Activated B cell treated with CpG ODN at 0.5 μM for 24 hours (primary cell): ENCODE results near the gene DENND6B. TPM values are rescaled to one million over a fixed set of nuclear protein-coding genes. Genes with fewer than 3 reads are reported as not detected.

Experiments
- ATAC-seq: fragments of 200-7000 bp; cut with Tn5 transposase; one replicate; pipeline ENCODE4 v1.10.0; 2021; ENCODE audit warnings: low read depth, mild to moderate bottlenecking, moderate library complexity
- CTCF ChIA-PET: fragments of 350-600 bp; sonication (Branson Sonifier 250); formaldehyde crosslinking; loops from one replicate; lab custom pipeline; 2021; ENCODE audit warnings: antibody characterized with exemption; lab: Charles Lee
- POLR2A ChIA-PET: fragments of 350-600 bp; sonication (Branson Sonifier 250); formaldehyde crosslinking; loops from one replicate; lab custom pipeline; 2021; ENCODE audit warnings: antibody characterized with exemption; lab: Charles Lee
- DNase-seq: peaks from one replicate; pipeline ENCODE4 v3.0.0; 2022
- H3K27ac Mint-ChIP-seq: one replicate; pipeline ENCODE4 v1.8.0; 2020; ENCODE audit warnings: mixed read lengths
- H3K27me3 Mint-ChIP-seq: one replicate; pipeline ENCODE4 v1.8.0; 2021; ENCODE audit warnings: mixed read lengths
- H3K36me3 Mint-ChIP-seq: one replicate; pipeline ENCODE4 v1.8.0; 2021; ENCODE audit warnings: low read depth, mixed read lengths
- H3K4me1 Mint-ChIP-seq: one replicate; pipeline ENCODE4 v1.8.0; 2021; ENCODE audit warnings: mixed read lengths
- H3K4me3 Mint-ChIP-seq: one replicate; pipeline ENCODE4 v1.8.0; 2020; ENCODE audit warnings: mild to moderate bottlenecking, mixed read lengths
- H3K9me3 Mint-ChIP-seq: one replicate; pipeline ENCODE4 v1.8.0; 2020; ENCODE audit warnings: mixed read lengths
- intact Hi-C: fragments of 100-400 bp; cut with micrococcal nuclease; formaldehyde crosslinking; loops from one replicate; pipeline ENCODE4 v1.15.1; 2024
- total RNA-seq: library from RNA; stranded (reverse); gene quantifications from 2 replicates; pipeline ENCODE4 v1.2.3, GENCODE V29; 2022
- TF ChIP-seq, protein P1 (sequence below): fragments of 200-600 bp; IDR thresholded peaks from one replicate; pipeline ENCODE4 v1.8.0; 2022; ENCODE audit warnings: antibody characterized with exemption, mild to moderate bottlenecking

The DENND6B gene
- total RNA-seq, 1 donor from 2014 or later: 5.2 TPM

DNA sequence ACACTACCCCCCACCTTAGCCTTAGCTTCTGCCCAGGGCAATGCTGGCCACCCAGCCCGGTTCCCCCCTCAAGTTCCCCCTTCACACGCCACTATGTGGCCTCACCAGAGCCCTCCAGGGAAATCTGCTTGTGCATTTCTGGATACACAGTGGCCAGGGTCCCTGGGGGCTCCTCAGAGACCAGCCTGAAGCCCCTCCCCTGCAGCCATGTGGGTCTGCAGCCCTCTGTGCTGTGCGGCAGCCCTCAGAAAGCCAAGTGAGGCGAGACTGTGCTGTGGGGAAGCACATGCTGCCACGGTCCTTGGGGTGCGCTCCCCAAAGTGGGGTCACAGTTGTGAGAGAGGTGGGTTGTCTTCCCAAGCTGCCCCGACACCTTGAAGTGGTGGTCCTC, 17.2 kb downstream of the DENND6B start:
- intact Hi-C loops: no loop called here
- TF ChIP-seq, protein P1, sequence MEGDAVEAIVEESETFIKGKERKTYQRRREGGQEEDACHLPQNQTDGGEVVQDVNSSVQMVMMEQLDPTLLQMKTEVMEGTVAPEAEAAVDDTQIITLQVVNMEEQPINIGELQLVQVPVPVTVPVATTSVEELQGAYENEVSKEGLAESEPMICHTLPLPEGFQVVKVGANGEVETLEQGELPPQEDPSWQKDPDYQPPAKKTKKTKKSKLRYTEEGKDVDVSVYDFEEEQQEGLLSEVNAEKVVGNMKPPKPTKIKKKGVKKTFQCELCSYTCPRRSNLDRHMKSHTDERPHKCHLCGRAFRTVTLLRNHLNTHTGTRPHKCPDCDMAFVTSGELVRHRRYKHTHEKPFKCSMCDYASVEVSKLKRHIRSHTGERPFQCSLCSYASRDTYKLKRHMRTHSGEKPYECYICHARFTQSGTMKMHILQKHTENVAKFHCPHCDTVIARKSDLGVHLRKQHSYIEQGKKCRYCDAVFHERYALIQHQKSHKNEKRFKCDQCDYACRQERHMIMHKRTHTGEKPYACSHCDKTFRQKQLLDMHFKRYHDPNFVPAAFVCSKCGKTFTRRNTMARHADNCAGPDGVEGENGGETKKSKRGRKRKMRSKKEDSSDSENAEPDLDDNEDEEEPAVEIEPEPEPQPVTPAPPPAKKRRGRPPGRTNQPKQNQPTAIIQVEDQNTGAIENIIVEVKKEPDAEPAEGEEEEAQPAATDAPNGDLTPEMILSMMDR: no peak
- DNase-seq (no peak), ATAC-seq (no peak)
- Mint-ChIP-seq H3K27ac (no peak overlapping the region), H3K9me3 (no peaks in the 10 kb centered on the region), H3K27me3 (no peaks in the 10 kb centered on the region), H3K4me3 (no peak overlapping the region), H3K36me3 (no peaks in the 10 kb centered on the region), H3K4me1 (peaks cover 41% of the 10 kb centered on the region)
- POLR2A ChIA-PET: interaction anchor here (0.6 to 0.8 kb wide), 2 partner anchors 16 to 40 kb away, joined by 4 to 5 read pairs; no protein-coding TSS in a partner anchor
- CTCF ChIA-PET: no interaction called here

DNA sequence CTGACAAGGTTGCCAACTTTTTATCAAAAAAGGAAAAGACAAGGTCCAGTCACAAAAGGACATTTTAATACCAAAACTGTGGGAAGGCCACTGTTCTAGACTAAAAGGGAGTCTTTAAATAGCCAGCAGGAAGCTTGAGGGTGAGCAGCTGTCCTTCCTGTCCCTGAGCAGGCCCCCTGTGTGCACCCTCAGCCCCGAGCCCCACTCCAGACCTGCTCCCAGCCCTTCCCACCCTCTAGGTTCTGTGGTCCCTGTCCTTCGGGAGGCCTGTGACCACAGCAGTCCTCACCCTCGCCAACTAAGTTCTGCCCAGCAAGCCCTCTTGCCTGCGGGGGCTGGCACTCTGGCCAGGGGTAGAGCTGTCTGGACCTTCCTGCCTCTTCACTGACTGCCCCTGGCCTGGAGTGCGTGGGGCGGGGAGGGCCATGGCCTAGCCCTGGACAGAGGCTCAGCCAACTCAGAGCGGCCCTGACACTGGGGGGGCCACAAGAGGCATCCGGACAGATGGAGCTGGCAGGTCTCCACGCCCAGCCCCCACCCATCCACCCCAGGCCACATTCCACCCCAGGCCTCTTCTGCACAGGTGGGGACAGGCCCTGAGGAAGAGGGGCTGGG, 17.7 kb downstream of the DENND6B start:
- TF ChIP-seq, protein P1: no peak
- ATAC-seq (no peak), DNase-seq (no peak)
- H3K27me3 Mint-ChIP-seq: no peaks in the 10 kb centered on the region
- H3K4me1 Mint-ChIP-seq: peaks cover 41% of the 10 kb centered on the region
- ChIA-PET CTCF (no interaction called here), POLR2A (interaction anchor here (0.6 to 0.8 kb wide), 2 partner anchors 15 to 41 kb away, joined by 4 to 5 read pairs; no protein-coding TSS in a partner anchor)
- peak overlapping the region; percentile 57 for H3K27ac Mint-ChIP-seq
- no peaks in the 10 kb centered on the region for H3K9me3 Mint-ChIP-seq
- H3K36me3 Mint-ChIP-seq: no peaks in the 10 kb centered on the region
- intact Hi-C loops: no loop called here
- H3K4me3 Mint-ChIP-seq: peak overlapping the region; percentile 62

DNA sequence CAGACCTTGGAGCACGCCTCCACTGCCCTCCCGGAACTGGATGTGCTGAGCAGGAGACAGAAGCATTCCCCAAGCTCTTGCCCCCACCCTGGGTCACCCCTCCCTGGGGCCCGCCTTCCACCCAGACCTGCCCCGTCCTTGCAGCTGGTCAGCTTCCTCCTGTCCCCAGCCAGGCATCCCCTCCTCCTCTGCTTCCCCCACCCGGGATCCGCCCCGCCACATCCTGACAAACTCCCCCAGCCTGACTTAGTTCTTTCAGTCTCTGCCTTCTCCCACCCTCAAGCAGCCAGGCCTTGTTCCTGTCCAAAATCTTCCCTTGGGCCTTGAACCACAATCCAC, 18.2 kb downstream of the DENND6B start:
- CTCF ChIA-PET: no interaction called here

DNA sequence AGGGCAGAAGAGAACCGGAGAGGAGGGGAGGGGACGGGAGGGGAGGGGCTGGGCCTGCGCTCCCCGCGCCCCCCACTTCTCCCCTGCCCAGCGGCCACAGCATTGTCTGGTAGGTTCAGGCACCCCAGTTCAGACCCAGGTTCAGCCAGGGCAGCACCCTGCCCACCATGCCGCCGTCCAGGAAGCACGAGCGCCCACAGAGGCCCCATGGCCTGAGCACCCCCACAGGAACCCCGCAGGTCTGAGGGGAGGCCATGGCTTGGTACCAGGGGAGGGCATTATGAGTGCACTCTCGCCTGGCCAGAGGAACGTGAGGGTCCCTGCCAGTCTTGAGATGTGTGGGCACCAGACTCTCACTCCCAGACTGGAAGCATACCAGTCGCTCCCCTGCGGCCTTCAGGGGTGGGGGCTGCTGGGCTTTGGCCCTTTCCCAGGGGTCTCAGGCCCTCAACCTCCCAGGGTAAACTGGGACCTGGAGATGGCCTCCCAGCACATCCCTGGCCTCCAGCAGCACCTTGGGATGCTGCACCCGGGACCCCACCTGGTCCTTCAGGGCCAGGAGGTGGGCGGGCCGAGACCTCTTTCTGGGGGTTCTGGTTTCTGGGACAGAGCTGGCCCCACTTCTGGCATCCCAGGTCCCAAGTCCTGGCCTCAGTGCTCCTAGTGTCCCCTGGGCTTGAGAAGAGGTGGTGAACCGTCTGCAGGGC, 18.8 kb downstream of the DENND6B start:
- intact Hi-C loops: no loop called here
- no peak overlapping the region for H3K4me3 Mint-ChIP-seq
- no peak for DNase-seq
- peaks cover 43% of the 10 kb centered on the region for H3K4me1 Mint-ChIP-seq
- POLR2A ChIA-PET: interaction anchor here (1.0 to 4.9 kb wide), 4 partner anchors 13 to 64 kb away, joined by 3 to 74 read pairs (median 6); partner anchors contain the start of gene TUBGCP6
- no peaks in the 10 kb centered on the region for H3K9me3 Mint-ChIP-seq
- no peak for ATAC-seq
- H3K27me3 Mint-ChIP-seq: no peaks in the 10 kb centered on the region
- CTCF ChIA-PET: interaction anchor here (1.8 kb wide), 1 partner anchor 18 kb away, joined by 5 read pairs; the partner anchor contains the start of gene DENND6B
- no peaks in the 10 kb centered on the region for H3K36me3 Mint-ChIP-seq
- TF ChIP-seq, protein P1: no peak
- no peak overlapping the region for H3K27ac Mint-ChIP-seq

More for the DNA sequence above, 18.2 kb downstream of the DENND6B start:
- Mint-ChIP-seq H3K27ac (peak overlapping the region; percentile 57), H3K9me3 (no peaks in the 10 kb centered on the region), H3K27me3 (no peaks in the 10 kb centered on the region), H3K4me3 (peak overlapping the region; percentile 62), H3K36me3 (no peaks in the 10 kb centered on the region), H3K4me1 (peaks cover 41% of the 10 kb centered on the region)
- DNase-seq (no peak), ATAC-seq (no peak)
- POLR2A ChIA-PET: no interaction called here
- intact Hi-C loops: no loop called here
- TF ChIP-seq, protein P1: no peak
